Dedifferentiated amniotic fluid mesenchymal stem cell (primary cell): ENCODE data around the gene TALDO1.

ENCODE experiments used
- DNase-seq: peaks from one replicate; pipeline ENCODE4 v3.0.0-alpha.2; 2016; ENCODE audit errors: extremely low spot score

Gene TALDO1

GRCh38 chr11:769887-770641 is 22.8 kb downstream of the TALDO1 start:
- no peak for DNase-seq

DNA sequence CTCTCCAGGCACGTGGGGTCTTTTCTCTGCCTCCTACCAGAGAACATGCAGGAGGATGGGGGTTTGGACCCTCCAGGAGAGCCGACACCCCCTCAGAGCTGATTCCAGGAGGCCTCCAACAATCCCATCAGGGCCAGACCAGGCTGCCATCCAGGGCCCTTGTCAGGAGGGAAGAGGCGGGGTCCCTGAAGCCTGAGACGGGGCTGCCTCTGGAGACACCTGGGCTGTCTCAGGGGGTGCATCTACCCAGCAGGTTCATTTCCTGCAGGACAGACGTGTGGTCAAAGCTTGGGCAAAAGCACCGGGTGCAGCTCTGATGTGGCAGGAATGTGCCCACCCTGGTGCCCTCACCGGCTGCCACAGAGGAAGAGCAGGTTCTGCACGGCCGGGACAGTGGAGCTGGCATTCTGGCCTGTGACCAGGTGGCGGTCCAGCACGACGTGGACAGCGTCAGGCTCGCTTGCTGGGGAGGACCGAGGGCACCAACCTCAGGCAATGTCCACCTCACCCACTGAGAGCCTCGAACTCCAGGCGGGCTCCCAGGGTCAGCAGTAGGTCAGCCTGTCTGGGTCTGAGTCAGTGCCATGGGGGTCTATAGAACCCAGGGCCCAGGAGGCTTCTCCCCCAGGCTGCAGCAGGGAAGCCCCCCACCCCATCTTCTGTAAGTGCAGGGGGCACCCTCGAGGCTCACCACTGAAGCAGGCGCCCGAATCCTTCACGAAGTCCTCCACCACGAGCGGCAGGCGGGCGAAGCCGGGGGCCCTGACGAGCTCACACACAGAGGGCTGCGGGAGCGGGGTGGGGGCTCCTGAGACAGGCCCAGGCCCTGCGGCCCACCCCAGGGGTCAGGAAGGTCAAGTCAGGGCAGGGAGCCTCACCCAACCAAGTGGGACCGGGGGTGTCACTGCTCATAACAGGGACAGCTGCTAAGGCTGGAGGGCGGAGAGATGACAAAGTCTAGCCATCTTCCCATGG is 23.7 kb downstream of the TALDO1 start:
- DNase-seq = no peak

GRCh38 chr11:771617-772204 is 24.4 kb downstream of the TALDO1 start:
- DNase-seq = no peak

GRCh38 chr11:772429-773390 is 25.4 kb downstream of the TALDO1 start:
- no peak for DNase-seq

GRCh38 chr11:773425-773824 is 26.2 kb downstream of the TALDO1 start:
- DNase-seq = no peak

GRCh38 chr11:773830-774229 is 26.6 kb downstream of the TALDO1 start:
- no peak for DNase-seq

DNA sequence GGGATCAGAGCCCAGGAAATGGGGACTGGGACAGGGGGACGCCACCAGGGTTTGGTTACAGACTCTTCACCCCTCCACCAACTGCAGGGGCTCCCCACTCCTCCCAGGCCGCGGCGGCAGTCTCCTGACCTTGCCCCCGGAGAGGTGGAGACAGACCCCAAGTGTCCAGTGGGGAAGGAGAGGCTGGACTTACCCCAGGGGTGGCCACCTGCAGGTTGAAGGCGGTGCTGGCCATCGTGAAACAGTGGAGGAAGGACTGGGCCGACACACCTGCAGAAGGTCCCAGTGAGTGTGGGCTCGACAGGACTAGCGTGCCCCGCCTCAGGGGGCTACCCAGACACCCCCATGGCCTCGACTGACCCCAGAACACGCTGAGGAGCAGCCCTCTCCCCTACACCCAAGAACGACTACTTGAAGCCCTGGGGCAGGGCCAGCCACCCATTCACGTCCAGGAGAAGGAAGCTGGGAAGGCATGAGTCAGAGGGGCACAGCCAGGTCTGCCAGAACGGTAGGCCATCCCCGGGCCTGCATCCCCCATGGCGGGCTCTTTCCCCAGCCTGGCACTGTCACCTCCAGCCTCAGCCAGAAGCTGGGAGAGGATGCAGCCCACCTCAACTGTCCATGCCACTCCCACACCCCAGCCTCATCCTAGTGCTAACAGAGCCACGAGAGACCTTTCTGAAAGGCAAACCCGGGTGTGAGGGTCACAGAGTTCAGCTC is 27.8 kb downstream of the TALDO1 start:
- DNase-seq = no peak

- no peak for DNase-seq
Measured at GRCh38 chr11:776263-776560, 28.9 kb downstream of the TALDO1 start.

DNA sequence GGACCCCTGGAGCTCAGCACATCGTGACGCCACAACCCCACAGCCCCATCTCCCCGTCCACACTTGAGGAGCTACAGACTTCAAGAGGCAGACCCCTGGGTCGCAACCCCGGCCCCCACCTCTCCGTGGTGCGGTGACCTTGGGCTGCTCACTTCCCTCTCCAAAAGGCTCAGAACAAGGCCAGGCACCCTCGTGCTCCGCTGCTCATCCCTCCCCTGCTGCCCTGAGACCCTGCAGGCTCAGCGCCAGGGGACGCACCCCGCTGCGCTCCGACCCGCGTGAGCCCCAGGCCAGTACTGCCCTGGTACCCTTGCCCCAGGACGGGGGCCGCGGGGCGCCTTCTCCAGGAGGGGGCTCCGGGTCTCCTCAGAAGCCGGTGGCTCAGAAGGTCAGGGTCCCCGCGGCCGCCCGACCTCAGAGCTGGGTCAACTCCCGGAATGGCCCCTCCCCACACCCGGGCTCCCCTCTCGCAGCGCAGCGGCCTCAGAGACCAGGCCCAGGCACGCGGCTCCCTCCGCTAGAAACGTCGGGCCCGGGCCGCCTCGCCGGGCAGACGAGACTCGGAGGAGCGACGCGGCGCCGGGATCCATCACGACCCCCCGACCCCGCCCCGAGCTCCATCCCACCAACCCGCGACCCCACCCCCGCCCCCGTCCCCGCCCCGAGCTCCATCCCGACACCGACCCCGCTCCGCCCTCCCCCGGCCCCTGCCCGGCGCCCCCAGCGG is 29.5 kb downstream of the TALDO1 start:
- no peak for DNase-seq

DNA sequence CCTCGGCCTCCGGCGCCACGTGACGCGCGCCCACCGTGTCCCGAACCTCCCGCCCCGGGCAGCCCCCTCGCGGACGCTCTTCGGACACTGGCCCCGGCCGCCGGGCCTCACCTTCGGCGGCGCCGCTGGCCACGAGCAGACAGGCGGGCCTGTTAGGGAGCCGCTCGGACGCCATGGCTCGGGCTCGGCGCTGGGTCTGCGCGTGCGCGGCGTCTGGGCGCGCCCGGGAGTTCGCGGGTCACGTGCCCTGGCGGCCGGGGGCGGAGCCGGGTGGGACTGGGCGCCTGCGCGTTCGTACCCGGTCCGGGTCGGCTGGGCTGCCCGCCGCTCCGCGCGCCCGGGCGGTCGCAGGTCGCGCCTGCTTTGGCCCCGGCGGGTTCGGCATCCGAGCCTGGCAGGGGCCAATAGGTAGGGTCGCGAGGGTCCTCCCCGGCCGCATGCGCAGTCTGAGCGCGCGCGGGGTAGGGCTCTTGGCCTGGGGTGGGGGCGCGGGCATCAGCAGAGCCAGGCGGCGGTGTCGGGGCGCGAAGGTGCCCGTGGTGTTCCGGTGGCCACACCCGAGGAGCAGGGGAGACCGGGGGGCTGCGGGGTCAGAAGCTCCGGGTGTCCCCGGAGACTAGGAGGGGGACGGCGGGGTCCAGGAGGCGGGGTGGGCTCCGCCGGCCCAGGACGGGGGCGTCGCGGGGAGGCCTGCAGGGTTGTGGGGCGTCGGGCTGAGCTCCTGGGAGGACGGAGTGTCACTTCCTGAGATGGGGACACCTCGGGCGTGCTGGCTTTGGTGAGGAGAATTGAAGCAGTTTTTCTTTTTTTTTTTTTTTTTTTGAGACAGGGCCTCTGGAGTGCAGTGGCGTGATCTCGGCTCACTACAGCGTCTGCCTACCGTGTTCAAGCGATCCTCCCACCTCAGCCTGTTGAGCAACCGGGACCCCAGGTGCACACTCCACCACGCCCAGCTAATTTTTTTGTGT is 30.3 kb downstream of the TALDO1 start, which contains the start of gene GATD1:
Gene GATD1, minus strand, starts transcription at position 200 of the 968 bp plus-strand sequence. Its CDS starts 25 bp downstream, at position 175.
- peak; percentile 72 for DNase-seq

- DNase-seq = no peak
Measured at GRCh38 chr11:778976-779954, 32.0 kb downstream of the TALDO1 start.

DNA sequence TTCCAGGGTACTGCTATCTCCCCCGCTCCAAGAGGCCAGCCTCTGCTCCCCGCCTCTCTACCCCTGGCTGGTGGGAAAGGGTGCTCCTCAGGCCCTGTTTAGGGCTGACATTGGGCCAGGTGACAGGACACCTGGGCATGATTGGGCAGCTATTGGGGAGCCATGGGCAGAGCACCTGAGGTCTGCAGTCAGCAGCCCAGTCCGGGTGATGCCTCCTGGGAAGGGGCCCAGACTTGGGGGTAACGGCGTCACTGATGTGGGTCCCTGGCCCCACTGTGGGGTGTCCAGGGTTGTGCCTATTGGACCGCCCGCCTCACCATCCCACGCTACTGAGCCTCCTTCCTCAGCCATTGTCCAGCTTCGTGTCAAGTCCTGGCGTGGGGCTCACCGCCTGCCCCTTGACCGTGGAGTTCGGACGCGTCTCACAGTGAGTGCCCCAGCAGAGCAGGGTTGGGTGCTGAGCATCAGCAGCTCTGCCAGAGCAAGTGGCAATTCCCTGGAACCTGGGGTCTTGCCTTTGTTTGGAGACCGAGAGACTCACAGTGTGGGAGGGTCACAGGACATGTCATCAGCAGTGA is 32.8 kb downstream of the TALDO1 start:
- DNase-seq = no peak

DNA sequence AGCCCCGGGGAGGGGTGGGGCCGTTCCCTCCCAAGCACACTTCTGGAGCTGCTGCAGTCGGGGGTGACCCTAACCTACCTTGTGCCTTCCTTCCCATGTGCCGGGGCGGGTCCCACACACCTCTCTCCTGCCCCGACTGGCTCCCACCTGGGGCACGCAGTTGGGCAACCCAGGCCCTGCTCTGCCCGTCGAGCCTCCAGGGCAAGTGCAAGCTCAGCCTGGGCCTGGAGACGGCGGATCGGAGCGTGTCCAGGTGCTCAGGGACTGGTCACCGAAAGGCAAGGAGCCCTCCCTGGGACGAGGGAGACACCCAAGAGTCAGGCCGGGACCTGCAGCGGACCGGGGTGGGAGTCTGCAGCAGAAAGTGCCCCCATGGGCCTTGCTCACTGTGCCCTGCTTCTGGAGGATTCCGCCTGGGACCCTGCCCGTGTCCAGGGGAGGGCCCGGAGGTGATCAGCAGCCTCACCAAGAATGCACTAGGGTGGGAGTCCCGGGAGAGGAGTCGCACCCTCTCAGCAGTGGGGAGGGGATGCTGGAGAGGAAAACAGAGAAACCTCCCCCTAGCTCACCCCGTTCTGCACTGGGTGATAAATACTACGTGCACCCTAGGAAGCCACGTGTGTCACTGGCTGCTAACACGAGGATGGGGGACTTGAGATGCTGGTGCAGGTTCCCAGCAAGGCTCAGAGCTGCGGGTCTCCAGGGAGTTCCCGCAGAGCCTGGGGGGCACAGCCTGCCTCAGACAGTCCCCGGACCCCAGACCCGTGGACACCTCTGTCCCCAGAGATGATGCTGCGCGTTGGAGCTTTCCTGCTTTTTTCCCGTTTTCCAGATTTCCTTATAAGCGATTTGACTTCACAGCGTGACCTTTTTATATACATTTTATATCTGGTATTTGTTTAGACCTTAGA is 35.3 kb downstream of the TALDO1 start:
- DNase-seq = no peak

- DNase-seq = peak; percentile 91
Measured at GRCh38 chr11:783581-784015, 36.3 kb downstream of the TALDO1 start.

DNA sequence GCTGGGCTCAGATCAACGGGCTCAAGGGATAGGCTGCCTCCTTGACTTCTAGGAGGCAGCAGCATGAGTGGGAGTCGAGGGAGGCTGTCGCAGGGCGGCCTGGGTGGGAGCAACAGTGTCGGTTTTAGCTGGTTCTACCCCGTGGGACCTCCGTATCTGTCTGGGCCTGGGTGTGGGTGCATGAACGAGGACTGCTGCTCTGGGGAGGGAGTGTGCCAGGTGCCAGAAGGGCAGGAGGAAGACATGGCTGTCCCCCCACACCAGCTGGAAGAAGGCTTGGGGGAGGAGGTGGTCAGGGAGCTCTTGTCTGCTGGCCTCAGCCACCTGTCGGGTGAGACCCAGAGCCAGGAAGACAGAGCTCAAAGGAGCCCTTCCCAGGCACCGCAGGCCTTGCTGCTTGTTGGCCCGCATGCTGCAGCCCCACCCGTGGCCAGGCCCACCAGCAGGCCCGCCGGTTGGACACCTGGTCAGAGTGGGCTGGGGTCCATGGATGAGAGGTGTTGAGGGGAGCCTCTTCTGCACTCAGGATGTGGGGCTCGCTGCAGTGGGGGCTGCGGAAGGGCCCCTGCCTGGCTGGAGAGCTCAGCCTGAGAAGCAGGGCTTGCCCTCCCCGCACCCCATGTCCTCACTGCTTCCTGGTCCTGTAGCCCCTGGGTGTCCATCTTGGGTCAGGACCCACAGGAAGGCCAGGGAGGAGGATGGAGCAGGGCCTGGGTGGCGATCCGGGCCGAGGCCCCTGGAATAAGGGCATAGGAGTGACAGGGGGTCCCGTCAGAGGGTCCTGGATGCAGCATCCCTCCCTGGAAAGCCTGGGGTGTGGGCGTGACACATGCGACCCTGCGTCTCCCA is 39.2 kb downstream of the TALDO1 start:
- DNase-seq = no peak
